SK-N-MC (cell line): ENCODE measurements around the gene PPP1CC.

Experiments
- DNase-seq: peaks from one replicate; pipeline ENCODE4 v3.0.0-alpha.2; 2011; ENCODE audit warnings: low read depth, low spot score
- H3K27ac ChIP-seq: fragments of 200-600 bp; sonication (generic); 2 replicates; pipeline ENCODE4 v1.5.1; 2016; ENCODE audit warnings: mixed run types
- H3K36me3 ChIP-seq: fragments of 200-600 bp; sonication (generic); 2 replicates; pipeline ENCODE4 v1.6.1; 2017; ENCODE audit warnings: antibody characterized with exemption, low read length, mixed read lengths; ENCODE audit not compliant: insufficient read depth
- H3K4me3 ChIP-seq: fragments of 200-600 bp; sonication (generic); 2 replicates; pipeline ENCODE4 v1.5.1; 2016
- H3K9ac ChIP-seq: fragments of 200-600 bp; sonication (generic); 2 replicates; pipeline ENCODE4 v1.8.0; 2017; ENCODE audit warnings: mixed run types, mixed read lengths; ENCODE audit not compliant: insufficient read length
- H3K9me3 ChIP-seq: fragments of 200-600 bp; sonication (generic); 2 replicates; pipeline ENCODE4 v1.6.1; 2017; ENCODE audit warnings: low read depth, mild to moderate bottlenecking, antibody characterized with exemption, low read length, moderate library complexity, mixed read lengths
- EZH2 ChIP-seq: fragments of 200-600 bp; sonication (generic); IDR thresholded peaks from one replicate; pipeline ENCODE4 v1.6.1; 2017; ENCODE audit warnings: antibody characterized with exemption
- FOXP2 ChIP-seq: optimal IDR thresholded peaks from 2 replicates; pipeline ENCODE3; 2011; ENCODE audit warnings: mild to moderate bottlenecking, moderate library complexity; ENCODE audit not compliant: insufficient read depth; ENCODE audit errors: extremely low read length, control extremely low read depth
- POLR2AphosphoS5 ChIP-seq: IDR thresholded peaks from 2 replicates; pipeline ENCODE4 v1.6.1; 2012; ENCODE audit warnings: mild to moderate bottlenecking, low read depth, low read length, borderline replicate concordance

The PPP1CC gene

GRCh38 chr12:110742718-110743570 lies at the start of gene PPP1CC:
Gene PPP1CC, minus strand, starts transcription at chr12:110742891. Its CDS starts 184 bp downstream, at chr12:110742707.
- Histone ChIP-seq H3K27ac (peak within 1 kb of the TSS; percentile 85), H3K36me3 (peaks cover 12% of the 10 kb centered on the region; the same call in 1 of the 2 replicates), H3K9ac (peak within 1 kb of the TSS; percentile 96), H3K9me3 (no peaks in the 10 kb centered on the region), H3K4me3 (peak within 1 kb of the TSS; percentile 94)
- DNase-seq: peak; percentile 81
- TF ChIP-seq POLR2AphosphoS5 (peak; percentile 92), EZH2 (no peak), FOXP2 (peak; percentile 91)

GRCh38 chr12:110791589-110791988 lies 48.9 kb upstream of the PPP1CC start:
- DNase-seq: no peak
- Histone ChIP-seq H3K9ac (no peak overlapping the region), H3K4me3 (no peak overlapping the region), H3K27ac (no peak overlapping the region), H3K9me3 (no peaks in the 10 kb centered on the region), H3K36me3 (no peaks in the 10 kb centered on the region)
- TF ChIP-seq EZH2 (no peak), POLR2AphosphoS5 (no peak), FOXP2 (no peak)

GRCh38 chr12:110790301-110790700 lies 47.6 kb upstream of the PPP1CC start:
- H3K9ac ChIP-seq: no peak overlapping the region
- no peaks in the 10 kb centered on the region for H3K9me3 ChIP-seq
- 0 out of 2 replicates have a peak overlapping the region, but pooled peaks have one; percentile 28 for H3K27ac ChIP-seq
- H3K36me3 ChIP-seq: no peaks in the 10 kb centered on the region
- no peak for TF ChIP-seq POLR2AphosphoS5
- TF ChIP-seq FOXP2: no peak
- TF ChIP-seq EZH2: no peak
- no peak overlapping the region for H3K4me3 ChIP-seq
- DNase-seq: no peak

- H3K9me3 ChIP-seq: no peaks in the 10 kb centered on the region
- H3K4me3 ChIP-seq: no peak overlapping the region
- H3K9ac ChIP-seq: no peak overlapping the region
- H3K27ac ChIP-seq: no peak overlapping the region
- TF ChIP-seq EZH2 (no peak), POLR2AphosphoS5 (no peak), FOXP2 (no peak)
- H3K36me3 ChIP-seq: no peaks in the 10 kb centered on the region
- DNase-seq: no peak
Observed at GRCh38 chr12:110786012-110786411, 43.3 kb upstream of the PPP1CC start.

- Histone ChIP-seq H3K36me3 (no peaks in the 10 kb centered on the region), H3K27ac (no peak overlapping the region), H3K9ac (no peak overlapping the region), H3K4me3 (no peak overlapping the region), H3K9me3 (no peaks in the 10 kb centered on the region)
- TF ChIP-seq POLR2AphosphoS5 (no peak), EZH2 (no peak), FOXP2 (no peak)
- DNase-seq: no peak
Observed at GRCh38 chr12:110785240-110785639, 42.5 kb upstream of the PPP1CC start.

GRCh38 chr12:110782922-110783321 lies 40.2 kb upstream of the PPP1CC start:
- Histone ChIP-seq H3K9ac (no peak overlapping the region), H3K27ac (peak overlapping the region; percentile 96; the same call in 1 of the 2 replicates), H3K36me3 (no peaks in the 10 kb centered on the region), H3K9me3 (no peaks in the 10 kb centered on the region), H3K4me3 (no peak overlapping the region)
- TF ChIP-seq EZH2 (no peak), POLR2AphosphoS5 (no peak), FOXP2 (no peak)
- no peak for DNase-seq

GRCh38 chr12:110782094-110782493 lies 39.4 kb upstream of the PPP1CC start:
- H3K36me3 ChIP-seq: no peaks in the 10 kb centered on the region
- TF ChIP-seq FOXP2: no peak
- no peak for TF ChIP-seq POLR2AphosphoS5
- TF ChIP-seq EZH2: no peak
- no peaks in the 10 kb centered on the region for H3K9me3 ChIP-seq
- no peak overlapping the region for H3K9ac ChIP-seq
- H3K27ac ChIP-seq: no peak overlapping the region
- no peak overlapping the region for H3K4me3 ChIP-seq
- no peak for DNase-seq

GRCh38 chr12:110780448-110780847 lies 37.8 kb upstream of the PPP1CC start:
- Histone ChIP-seq H3K9me3 (no peaks in the 10 kb centered on the region), H3K36me3 (no peaks in the 10 kb centered on the region), H3K27ac (no peak overlapping the region; the same call in 1 of the 2 replicates), H3K9ac (no peak overlapping the region), H3K4me3 (no peak overlapping the region)
- no peak for TF ChIP-seq FOXP2
- TF ChIP-seq POLR2AphosphoS5: no peak
- TF ChIP-seq EZH2: no peak
- DNase-seq: no peak
